ENCODE data around the gene PTPN23. TPM values are rescaled to one million over a fixed set of nuclear protein-coding genes. Genes with fewer than 3 reads are reported as not detected.

The PTPN23 gene
- total RNA-seq, 2 donors from 2014 or later, result 30.5 to 44.0 TPM

GRCh38 chr3:47370887-47371697 is 9.7 kb upstream of the PTPN23 start:
- H3K9me3 ChIP-seq, result no peaks in the 10 kb centered on the region
- H3K27me3 ChIP-seq, result no peaks in the 10 kb centered on the region
- H3K27ac ChIP-seq, result no peak overlapping the region
- TF ChIP-seq, protein P1, sequence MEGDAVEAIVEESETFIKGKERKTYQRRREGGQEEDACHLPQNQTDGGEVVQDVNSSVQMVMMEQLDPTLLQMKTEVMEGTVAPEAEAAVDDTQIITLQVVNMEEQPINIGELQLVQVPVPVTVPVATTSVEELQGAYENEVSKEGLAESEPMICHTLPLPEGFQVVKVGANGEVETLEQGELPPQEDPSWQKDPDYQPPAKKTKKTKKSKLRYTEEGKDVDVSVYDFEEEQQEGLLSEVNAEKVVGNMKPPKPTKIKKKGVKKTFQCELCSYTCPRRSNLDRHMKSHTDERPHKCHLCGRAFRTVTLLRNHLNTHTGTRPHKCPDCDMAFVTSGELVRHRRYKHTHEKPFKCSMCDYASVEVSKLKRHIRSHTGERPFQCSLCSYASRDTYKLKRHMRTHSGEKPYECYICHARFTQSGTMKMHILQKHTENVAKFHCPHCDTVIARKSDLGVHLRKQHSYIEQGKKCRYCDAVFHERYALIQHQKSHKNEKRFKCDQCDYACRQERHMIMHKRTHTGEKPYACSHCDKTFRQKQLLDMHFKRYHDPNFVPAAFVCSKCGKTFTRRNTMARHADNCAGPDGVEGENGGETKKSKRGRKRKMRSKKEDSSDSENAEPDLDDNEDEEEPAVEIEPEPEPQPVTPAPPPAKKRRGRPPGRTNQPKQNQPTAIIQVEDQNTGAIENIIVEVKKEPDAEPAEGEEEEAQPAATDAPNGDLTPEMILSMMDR (IDR thresholded peaks at IDR 0.05), result peak; percentile 33
- intact Hi-C loops (cut with DNase I), result no loop called here
- H3K36me3 ChIP-seq, result no peaks in the 10 kb centered on the region
- peak; percentile 27 for DNase-seq
- no peak overlapping the region for H3K9ac ChIP-seq (ENCODE audit: low read depth in 2 of 2, low read length in 2 of 2)
- H3K4me1 ChIP-seq, result no peaks in the 10 kb centered on the region
- H3K4me3 ChIP-seq, result no peak overlapping the region

- TF ChIP-seq, protein P1 (IDR thresholded peaks at IDR 0.05), result no peak
- H3K4me1 ChIP-seq, result no peaks in the 10 kb centered on the region
These were observed 6.2 kb upstream of the PTPN23 start for GRCh38 chr3:47374587-47374986.

DNA sequence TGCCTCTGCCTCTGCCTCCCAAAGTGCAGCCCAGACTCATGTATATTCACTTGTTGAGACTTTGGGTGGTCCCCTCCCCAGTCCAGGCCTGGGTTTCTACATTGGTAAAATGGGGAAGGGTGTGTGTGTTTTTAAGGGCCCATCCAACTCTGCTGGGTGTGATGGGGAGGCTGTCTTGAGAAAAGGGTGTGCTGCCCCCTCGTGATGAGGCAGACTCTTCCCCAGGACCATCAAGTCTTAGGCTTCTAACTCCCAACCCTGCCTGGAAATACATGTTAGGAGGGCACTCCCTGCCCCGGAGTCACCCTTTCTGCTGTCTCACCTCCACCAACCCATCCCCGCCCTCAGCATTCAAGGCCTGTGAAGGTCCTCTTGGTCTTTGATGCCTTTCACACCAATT is 4.4 kb upstream of the PTPN23 start:
- DNase-seq, result no peak
- Histone ChIP-seq H3K27me3 (no peaks in the 10 kb centered on the region), H3K4me3 (no peak overlapping the region), H3K9me3 (no peaks in the 10 kb centered on the region), H3K27ac (no peak overlapping the region), H3K9ac (ENCODE audit: low read depth in 2 of 2, low read length in 2 of 2) (no peak overlapping the region), H3K4me1 (no peaks in the 10 kb centered on the region), H3K36me3 (no peaks in the 10 kb centered on the region)
- TF ChIP-seq, protein P1 (IDR thresholded peaks at IDR 0.05), result no peak
- intact Hi-C loops (cut with DNase I), result no loop called here

More at GRCh38 chr3:47374587-47374986, 6.2 kb upstream of the PTPN23 start:
- Histone ChIP-seq H3K27ac (no peak overlapping the region), H3K36me3 (no peaks in the 10 kb centered on the region), H3K4me3 (no peak overlapping the region), H3K27me3 (no peaks in the 10 kb centered on the region), H3K9ac (ENCODE audit: low read depth in 2 of 2, low read length in 2 of 2) (no peak overlapping the region), H3K9me3 (no peaks in the 10 kb centered on the region)
- DNase-seq, result no peak
- intact Hi-C loops (cut with DNase I), result no loop called here

DNA sequence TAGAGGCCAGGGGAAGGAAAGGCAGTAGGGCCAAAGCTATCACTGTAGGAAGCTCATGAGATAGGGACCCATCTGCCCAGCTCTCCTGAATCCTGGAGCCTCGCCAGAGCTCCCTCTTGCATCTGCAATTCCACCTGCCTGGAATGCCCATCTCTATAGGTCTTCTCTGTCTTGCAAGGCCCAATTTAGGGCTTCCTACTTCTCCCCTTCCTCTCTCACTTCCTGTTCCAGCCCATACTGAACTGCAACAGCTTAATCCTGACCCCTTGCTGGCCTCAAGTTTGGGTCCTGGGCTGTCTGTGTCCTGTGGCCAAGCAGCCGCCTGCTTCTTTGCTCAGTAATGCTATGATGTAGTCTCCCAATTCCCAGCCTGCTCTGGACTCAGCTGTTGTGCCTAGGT is 3.6 kb upstream of the PTPN23 start:
- Histone ChIP-seq H3K4me3 (no peak overlapping the region), H3K4me1 (no peaks in the 10 kb centered on the region), H3K9me3 (no peaks in the 10 kb centered on the region), H3K36me3 (no peaks in the 10 kb centered on the region), H3K27me3 (no peaks in the 10 kb centered on the region), H3K9ac (ENCODE audit: low read depth in 2 of 2, low read length in 2 of 2) (no peak overlapping the region), H3K27ac (no peak overlapping the region)
- TF ChIP-seq, protein P1 (IDR thresholded peaks at IDR 0.05), result no peak
- intact Hi-C loops (cut with DNase I), result no loop called here
- DNase-seq, result no peak

DNA sequence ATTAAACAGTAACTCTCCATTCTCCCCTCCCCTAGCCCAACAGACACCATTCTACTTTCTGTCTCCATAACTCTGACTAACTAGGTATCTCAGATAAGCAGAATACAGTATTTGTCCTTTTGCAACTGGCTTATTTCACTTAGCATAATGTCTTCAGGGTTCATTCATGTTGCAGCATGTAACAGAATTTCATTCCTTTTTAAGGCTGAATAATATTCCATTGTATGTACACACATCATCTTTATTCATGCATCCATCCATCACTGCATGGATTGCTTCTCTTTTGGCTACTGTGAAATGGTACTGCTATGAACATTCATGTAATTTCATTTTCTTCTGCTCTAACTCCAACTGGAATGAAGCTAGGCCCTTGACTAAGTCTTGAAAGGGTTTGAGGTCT is 2.0 kb upstream of the PTPN23 start:
- TF ChIP-seq, protein P1 (IDR thresholded peaks at IDR 0.05), result no peak
- DNase-seq, result no peak
- H3K4me1 ChIP-seq, result no peaks in the 10 kb centered on the region
- no peak overlapping the region for H3K9ac ChIP-seq (ENCODE audit: low read depth in 2 of 2, low read length in 2 of 2)
- no peaks in the 10 kb centered on the region for H3K36me3 ChIP-seq
- H3K27me3 ChIP-seq, result no peaks in the 10 kb centered on the region
- H3K4me3 ChIP-seq, result no peak overlapping the region
- intact Hi-C loops (cut with DNase I), result no loop called here
- H3K27ac ChIP-seq, result no peak overlapping the region
- no peaks in the 10 kb centered on the region for H3K9me3 ChIP-seq

All from colonic mucosa (tissue), 4 donors.